Right renal pelvis (tissue), 4 donors: ENCODE data around the gene ZNF775. TPM values are rescaled to one million over a fixed set of nuclear protein-coding genes. Genes with fewer than 3 reads are reported as not detected.

ENCODE experiments used
- DNase-seq, 4 donors: peaks; one replicate each; pipeline ENCODE4 v3.0.0-alpha.2; 2013; ENCODE audit warnings: low read depth in 4 of 4, low spot score in 3 of 4, missing footprints in 1 of 4
- polyA plus RNA-seq, 4 donors: library from polyadenylated mRNA; unstranded; fragments of 120-200 nt; gene quantifications; one replicate each; pipeline ENCODE4 v1.2.1, GENCODE V29; 2013; ENCODE audit not compliant: insufficient read length in 4 of 4

The ZNF775 gene
- polyA plus RNA-seq, 4 donors: 4.0 to 9.1 (median 5.4) TPM

GRCh38 chr7:150345012-150345411, 34.1 kb upstream of the ZNF775 start:
- no peak for DNase-seq

DNA sequence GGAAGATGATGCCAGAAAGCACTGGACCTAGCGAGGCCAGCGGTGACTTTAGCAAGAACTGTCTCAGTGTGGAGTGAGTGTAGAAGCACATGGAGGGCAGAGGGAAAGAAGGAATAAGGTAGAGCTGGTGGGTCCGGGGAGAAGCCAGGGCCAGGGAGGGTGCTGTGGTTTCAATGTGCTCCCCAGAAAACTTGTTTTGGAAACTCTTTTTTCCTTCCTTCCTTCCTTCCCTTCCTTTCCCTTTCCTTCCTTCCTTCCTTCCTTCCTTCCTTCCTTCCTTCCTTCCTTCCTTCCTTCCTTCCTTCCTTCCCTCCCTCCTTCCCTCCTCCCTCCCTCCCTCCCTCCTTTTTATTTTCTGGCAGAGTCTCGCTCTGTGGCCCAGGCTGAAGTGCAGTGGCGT, 32.2 kb upstream of the ZNF775 start:
- DNase-seq: no peak

- DNase-seq: no peak
These were observed 27.4 kb upstream of the ZNF775 start for GRCh38 chr7:150351587-150352194.

DNA sequence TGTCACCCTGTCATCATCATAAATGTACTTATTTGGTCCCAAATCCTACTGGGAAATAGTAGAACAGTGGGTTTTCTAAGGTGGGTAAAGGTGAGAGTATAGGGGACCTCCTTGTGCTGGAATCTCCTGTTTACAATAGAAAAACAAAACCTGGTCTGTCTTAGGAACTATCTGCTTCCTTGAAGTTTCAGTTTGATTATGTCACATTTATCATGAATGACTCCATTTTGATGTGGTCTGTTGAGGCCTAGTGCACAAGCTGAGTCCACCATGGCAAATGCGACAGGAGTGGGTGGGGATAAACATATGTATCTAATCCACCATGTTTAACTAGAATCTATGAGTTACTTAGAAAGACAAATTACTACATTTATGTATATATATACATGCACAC, 23.5 kb upstream of the ZNF775 start:
- no peak for DNase-seq

- no peak for DNase-seq
These were observed 22.7 kb upstream of the ZNF775 start for GRCh38 chr7:150356265-150356897.

- no peak for DNase-seq
These were observed 21.9 kb upstream of the ZNF775 start for GRCh38 chr7:150357270-150357669.

GRCh38 chr7:150357771-150358427, 21.2 kb upstream of the ZNF775 start:
- no peak for DNase-seq

DNA sequence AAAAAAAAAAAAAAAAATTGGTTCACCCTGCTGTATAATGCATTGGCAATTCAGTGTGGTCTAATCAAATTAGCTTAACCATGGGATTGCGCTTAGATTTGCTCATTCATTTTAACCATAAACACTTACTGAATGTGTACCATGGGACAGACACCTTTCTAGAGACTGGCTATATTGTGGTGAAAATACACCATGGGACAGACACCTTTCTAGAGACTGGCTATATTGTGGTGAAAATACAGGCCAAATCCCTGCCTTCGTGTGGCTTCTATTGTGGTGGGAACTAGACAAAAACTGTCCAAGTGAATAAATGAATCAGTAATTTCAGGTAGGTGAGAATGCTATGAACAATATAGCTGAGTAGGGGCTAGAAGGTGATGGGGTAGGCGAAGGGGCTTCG, 20.7 kb upstream of the ZNF775 start:
- no peak for DNase-seq

DNA sequence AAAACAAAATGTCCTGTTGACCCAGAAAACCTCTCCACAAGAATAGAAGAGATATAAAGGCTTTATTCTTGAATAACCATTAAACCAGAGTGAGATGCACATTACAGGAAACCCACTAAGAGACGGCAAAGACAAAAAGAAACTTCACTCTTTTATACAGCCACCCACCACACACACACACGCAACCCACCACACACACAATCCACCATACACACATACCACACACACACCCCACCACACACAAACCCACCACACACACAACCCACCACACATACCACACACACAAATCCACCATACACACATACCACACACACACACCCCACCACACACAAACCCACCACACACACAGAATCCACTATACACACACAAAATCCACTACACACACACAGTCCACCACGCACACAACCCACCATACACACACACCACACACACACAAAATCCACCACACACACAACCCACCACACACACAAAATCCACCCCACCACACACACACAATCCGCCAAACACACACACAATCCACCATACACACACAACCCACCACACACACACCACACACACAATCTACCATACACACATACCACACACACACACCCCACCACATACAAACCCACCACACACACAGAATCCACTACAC, 20.0 kb upstream of the ZNF775 start:
- DNase-seq: no peak

DNA sequence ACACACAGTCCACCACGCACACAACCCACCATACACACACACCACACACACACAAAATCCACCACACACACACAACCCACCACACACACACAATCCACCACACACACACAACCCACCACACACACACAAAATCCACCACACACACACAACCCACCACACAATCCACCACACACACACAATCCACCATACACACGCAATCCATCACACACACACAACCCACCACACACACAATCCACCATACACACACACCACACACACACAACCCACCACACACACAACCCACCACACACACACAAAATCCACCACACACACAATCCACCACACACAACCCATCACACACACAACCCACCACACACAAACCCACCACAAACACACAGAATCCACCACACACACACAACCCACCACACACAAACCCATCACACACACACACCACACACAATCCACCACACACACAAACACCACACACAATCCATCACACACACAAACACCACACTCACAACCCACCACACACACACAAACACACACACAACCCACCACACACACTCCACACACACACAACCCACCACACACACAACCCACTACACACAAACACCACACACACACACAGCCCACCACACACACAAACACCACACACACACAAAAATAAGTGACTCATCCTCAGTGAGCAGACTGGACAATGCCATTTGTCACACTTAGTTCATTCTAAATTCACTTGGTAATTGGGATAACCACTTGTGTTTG, 19.3 kb upstream of the ZNF775 start:
- DNase-seq: no peak

DNA sequence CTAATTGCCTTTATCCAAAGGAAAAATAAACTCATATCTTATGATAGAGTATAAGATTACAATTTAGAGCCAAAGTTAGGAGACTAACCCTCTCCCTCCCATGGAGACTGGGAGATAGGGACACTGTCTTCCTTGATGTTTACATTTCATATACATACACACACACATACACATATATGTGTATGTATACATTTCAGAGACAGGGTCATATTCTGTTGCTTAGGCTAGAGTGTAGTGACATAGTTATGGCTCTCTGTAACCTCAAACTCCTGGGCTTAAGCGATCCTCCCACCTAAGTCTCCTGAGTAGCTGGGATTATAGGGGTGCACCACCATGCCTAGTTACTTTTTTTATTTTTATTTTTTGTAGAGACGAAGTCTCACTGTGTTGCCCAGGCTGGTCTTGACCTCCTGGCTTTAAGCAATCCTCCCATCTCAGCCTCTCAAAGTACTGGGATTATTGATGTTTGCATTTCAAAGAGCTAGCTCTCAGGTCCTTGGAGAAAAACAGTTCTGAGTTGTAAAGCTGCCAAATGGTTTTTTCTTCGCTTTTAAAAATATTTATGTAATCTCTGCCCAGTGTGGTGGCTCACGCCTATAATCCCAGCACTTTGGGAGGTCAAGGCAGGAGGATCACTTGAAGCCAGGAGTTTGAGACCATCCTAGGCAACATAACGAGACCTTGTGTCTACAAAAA, 18.6 kb upstream of the ZNF775 start:
- DNase-seq: no peak

DNA sequence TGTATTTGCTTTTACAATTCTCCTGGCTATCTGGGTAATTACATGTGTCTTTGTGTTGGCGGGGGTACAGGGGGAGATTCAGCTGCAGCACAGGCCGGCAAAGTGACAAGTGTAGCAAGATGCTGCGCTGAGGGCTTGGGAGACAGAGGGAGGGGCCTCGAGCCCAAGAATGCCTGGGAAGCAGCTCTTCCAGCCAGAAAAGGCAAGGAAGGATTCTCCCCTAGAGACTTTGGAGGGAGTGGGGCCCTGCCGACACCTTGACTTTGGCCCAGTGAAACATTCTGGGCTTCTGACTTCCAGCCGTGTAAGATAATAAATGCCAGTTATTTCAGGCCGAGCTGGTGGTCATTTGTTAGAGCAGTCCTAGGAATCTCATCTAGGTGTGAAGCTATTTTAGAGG, 17.7 kb upstream of the ZNF775 start:
- no peak for DNase-seq

DNA sequence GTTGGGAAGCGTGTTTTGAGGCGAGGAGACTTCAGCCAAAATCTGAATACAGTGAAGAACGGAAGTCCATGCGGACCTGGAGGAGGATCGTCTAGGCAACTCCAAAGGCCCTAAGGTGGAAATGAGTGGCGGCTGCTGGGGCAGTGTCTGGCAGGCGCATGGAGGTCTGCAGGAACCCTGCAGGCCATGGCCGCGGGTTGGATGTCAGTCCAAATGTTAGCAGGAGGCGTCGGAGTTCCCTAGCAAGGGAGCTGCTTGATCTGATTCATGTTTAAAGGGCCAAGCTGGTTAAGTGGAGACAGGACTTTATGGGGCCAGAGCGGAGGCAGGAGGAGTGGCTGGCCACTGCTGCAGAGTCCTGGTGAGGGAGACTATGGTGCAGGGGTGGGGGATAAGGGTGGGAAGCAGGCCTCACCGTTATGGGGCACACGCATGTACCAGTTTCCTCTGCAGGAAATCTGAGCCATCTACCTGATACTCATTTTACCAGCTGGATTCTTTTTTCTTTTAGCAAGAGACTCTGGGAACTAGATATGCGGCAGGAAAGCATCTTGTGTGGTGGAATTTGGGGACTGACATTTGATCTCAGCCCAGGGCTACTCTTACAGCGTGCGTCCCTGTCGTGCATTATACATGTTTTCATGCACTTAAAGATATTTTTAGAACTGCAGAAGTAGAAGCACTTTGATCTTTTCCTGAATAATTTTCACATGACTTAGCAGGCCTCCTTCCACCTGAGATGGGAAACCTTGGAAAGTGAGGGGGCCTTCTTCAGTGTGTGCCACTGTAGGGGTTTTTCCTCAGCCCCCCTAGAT, 17.1 kb upstream of the ZNF775 start:
- DNase-seq: no peak

- no peak for DNase-seq
These were observed 15.8 kb upstream of the ZNF775 start for GRCh38 chr7:150363370-150363769.

GRCh38 chr7:150363872-150364271, 15.3 kb upstream of the ZNF775 start:
- no peak for DNase-seq

DNA sequence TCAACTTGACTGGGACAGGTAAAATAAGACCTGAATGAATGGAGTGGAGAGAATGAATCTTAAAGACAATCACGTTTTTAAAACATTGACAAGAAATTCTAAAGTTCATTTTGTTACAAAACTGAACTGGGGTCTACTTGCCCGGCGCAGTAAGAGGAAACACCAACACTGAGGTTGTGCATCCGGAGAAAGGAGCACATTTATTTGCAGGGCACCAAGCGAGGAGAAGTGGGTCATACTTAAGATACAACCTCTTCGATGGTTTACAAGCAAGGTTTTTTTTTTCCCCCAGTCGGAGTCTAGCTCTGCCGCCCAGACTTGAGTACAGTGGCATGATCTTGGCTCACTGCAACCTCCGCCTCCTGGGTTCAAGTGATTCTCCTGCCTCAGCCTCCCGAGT, 13.9 kb upstream of the ZNF775 start:
- no peak for DNase-seq

DNA sequence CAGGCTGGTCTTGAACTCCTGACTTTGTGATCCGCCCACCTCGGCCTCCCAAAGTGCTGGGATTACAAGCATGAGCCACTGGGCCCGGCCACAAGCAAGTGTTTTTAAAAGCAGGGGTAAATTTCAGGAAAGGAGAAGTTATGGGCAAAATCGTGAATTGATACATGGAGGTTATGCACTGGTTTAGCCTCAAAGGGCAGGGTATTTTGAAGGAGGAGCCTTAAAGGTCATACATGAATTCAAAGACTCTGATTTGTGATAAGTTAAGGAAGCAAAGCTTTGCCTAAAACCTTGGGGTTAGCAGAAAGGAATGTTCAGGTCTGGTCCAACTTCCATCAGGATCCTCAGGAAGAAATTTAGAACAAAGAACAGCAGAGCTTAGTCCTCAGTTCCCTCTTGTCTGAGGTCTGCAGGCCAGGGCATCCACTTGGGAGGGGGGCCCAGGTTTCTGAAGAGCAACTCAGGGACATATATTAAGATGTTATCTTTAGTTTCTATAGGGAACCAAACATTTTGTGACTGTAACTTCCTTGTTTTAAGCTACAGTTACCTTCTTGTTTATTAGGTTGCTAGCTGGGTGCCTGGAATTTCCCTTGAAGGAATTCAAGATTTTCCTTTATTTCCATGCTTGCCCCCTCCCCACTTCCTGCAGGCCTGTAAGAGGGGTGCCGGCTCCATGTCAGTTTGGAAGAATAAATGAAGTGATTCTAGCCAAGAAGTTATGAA, 13.3 kb upstream of the ZNF775 start:
- no peak for DNase-seq

- no peak for DNase-seq
These were observed 11.4 kb upstream of the ZNF775 start for GRCh38 chr7:150367677-150368095.
